K562 (cell line): ENCODE measurements around the gene HOMEZ. TPM values are rescaled to one million over a fixed set of nuclear protein-coding genes. Genes with fewer than 3 reads are reported as not detected.
A peak's percentile ranks its signal among the peaks of the same experiment; 100 is the strongest.

Experiments
- ARID2 ChIP-seq: fragments of 450-650 bp; IDR thresholded peaks from 2 replicates; pipeline ENCODE4 v1.6.1; 2017; ENCODE audit warnings: antibody characterized with exemption, mild to moderate bottlenecking
- HNRNPLL ChIP-seq: fragments of 200-400 bp; formaldehyde crosslinking; IDR thresholded peaks from 2 replicates; pipeline ENCODE4 v1.6.1; 2017; ENCODE audit warnings: low read length, low read depth, mild to moderate bottlenecking; ENCODE audit not compliant: poor library complexity, severe bottlenecking
- JUND ChIP-seq, 2 experiments: IDR thresholded peaks; 2 replicates in 1 of 2; 3 replicates in 1 of 2; pipeline ENCODE4 v1.6.1; 2011; ENCODE audit warnings: borderline replicate concordance in 2 of 2, low read depth in 2 of 2, low read length in 2 of 2, improper control_type of control experiment in 1 of 2, missing biosample characterization in 1 of 2, missing genetic modification characterization in 1 of 2, missing genetic modification reagents in 1 of 2
- MLLT1 ChIP-seq, 2 experiments: fragments of 450-650 bp; IDR thresholded peaks; 2 replicates each; pipeline ENCODE4 v1.6.1; 2016
- PCBP2 ChIP-seq: fragments of 200-400 bp; formaldehyde crosslinking; IDR thresholded peaks from 2 replicates; pipeline ENCODE4 v1.6.1; 2018; ENCODE audit warnings: low read length, low read depth, mild to moderate bottlenecking, moderate library complexity; ENCODE audit not compliant: poor library complexity, severe bottlenecking
- PKNOX1 ChIP-seq: fragments of 450-650 bp; IDR thresholded peaks from 2 replicates; pipeline ENCODE4 v1.6.1; 2016
- POLR2H ChIP-seq: IDR thresholded peaks from 2 replicates; pipeline ENCODE4 v1.6.1; 2016; ENCODE audit warnings: missing genetic modification characterization, low read depth, mild to moderate bottlenecking, control low read depth, missing compliant biosample characterization, moderate library complexity
- RBM22 ChIP-seq: fragments of 200-400 bp; formaldehyde crosslinking; IDR thresholded peaks from 2 replicates; pipeline ENCODE4 v1.6.1; 2018; ENCODE audit warnings: low read length, low read depth; ENCODE audit not compliant: poor library complexity, severe bottlenecking
- RREB1 ChIP-seq: fragments of 250-450 bp; sonication (Bioruptor Pico); IDR thresholded peaks from 2 replicates; pipeline ENCODE4 v1.4.0; 2020
- TCFL5 ChIP-seq: fragments of 250-450 bp; sonication (Bioruptor Pico); conservative IDR thresholded peaks from 2 replicates; pipeline ENCODE4 v1.6.1; 2021; ENCODE audit warnings: mild to moderate bottlenecking, moderate library complexity, matching md5 sums
- ZNF143 ChIP-seq: sonication (generic); formaldehyde crosslinking; IDR thresholded peaks from 2 replicates; pipeline ENCODE4 v1.9.0; 2022; ENCODE audit warnings: mild to moderate bottlenecking, missing genetic modification reagents
- polyA plus RNA-seq, 8 experiments: library from polyadenylated mRNA; depleted of rRNA in 4 of 8; stranded (reverse) in 5 of 8; unstranded in 3 of 8; fragments of >200 nt; fragmentation: Nextera tagmentation in 2 of 8; fragmentation: Illumina TruSeq in 1 of 8; extraction: Ambion mirVana in 2 of 8; extraction: Trizol in 1 of 8; gene quantifications; 2 replicates each; pipeline versions ENCODE4 v1.2.1 to v1.2.3, GENCODE V29; 2011 to 2014; ENCODE audit warnings: inconsistent platforms in 1 of 8, missing spikeins in 1 of 8
- total RNA-seq, 7 experiments: library from RNA; depleted of rRNA in 6 of 7; stranded (reverse); fragments of >200 nt in 6 of 7; fragmentation: Illumina TruSeq in 2 of 7; extraction: Trizol in 2 of 7; gene quantifications; 2 replicates each; pipeline versions ENCODE4 v1.2.1 to v1.2.3, GENCODE V29; 2011 to 2021; ENCODE audit warnings: low replicate concordance in 1 of 7

Gene HOMEZ
- total and polyA plus RNA-seq, 9 of the 15 experiments (the other 6 are each of a cell fraction or from before 2014, with no cell fraction given): 3.0 to 30.2 (median 16.9) TPM

- TF ChIP-seq TCFL5 (CRISPR knock-in tag) (no peak), ZNF143 (CRISPR knock-in tag) (no peak), RBM22 (no peak), PCBP2 (no peak), ARID2 (peak; percentile 40; the same call in 1 of the 2 replicates), POLR2H (no peak), RREB1 (CRISPR knock-in tag) (no peak), MLLT1 (IDR thresholded peaks at IDR 0.05) (no peak; a peak in 1 of 4 replicates), PKNOX1 (no peak), JUND (IDR thresholded peaks at IDR 0.05; ENCODE audit: borderline replicate concordance, low read depth, low read length) (no peak), JUND (tag; IDR thresholded peaks at IDR 0.05; ENCODE audit: borderline replicate concordance, low read depth, low read length) (no peak), HNRNPLL (no peak)
These were observed 357 bp downstream of the HOMEZ start (continued) for GRCh38 chr14:23285530-23286019.
